HT-29 (cell line): ENCODE results near the gene GIMAP2. TPM values are rescaled to one million over a fixed set of nuclear protein-coding genes. Genes with fewer than 3 reads are reported as not detected.
"Not testable (repeated sequence)": the region's sequence is repeated elsewhere in the genome, so short reads cannot be mapped to it uniquely, and the experiment has no call there.

Experiments
- DNase-seq: peaks from one replicate; pipeline ENCODE4 v3.0.0-alpha.2; 2015; ENCODE audit warnings: low spot score
- total RNA-seq: library from RNA; depleted of rRNA; stranded (reverse); fragments of >200 nt; shearing (Covaris generic); gene quantifications from 2 replicates; pipeline ENCODE4 v1.2.3, GENCODE V29; 2014; rRNA removed

Gene GIMAP2
- not detected in 2 replicates for total RNA-seq

DNA sequence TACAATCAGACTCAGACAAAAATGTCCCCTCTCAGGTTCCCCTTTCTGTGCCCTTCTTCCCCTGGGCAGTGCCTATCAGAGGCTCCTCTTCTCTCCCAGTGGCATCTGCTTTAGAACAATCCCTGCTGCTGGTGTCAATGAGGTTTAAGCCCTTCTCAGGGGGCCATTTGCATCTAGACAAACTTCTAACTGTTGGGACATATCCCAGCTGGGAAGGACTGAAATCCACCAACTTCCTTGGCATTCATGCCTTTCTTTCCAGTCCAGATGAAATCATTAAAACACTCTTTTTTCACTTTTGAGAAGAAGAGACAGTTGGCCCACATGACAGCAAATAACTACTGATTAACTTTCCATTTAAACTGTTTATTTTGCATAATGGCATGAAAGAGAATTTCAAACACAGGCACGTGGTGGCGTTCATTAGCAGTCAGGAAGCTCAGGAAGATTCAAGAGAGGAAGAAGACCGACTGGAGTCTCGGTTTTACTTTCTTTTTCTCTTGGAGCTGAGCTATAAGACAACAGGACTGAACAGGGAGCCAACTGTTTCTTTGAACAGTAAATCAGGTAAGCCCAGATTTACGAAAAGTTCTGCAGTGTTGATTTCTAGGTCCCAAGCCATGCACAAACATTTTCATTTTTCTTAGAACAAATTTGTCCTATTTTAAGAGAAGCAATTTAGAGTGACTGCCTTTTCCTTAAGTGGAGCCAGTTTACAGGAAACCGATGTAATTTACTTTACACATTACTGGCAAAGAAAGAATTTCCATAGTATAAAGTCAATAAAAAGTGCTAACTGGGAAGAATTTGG lies at the start of gene GIMAP2:
Gene GIMAP2 (plus strand): TSS at position 488 of the 811 bp plus-strand sequence. CDS start 1,354 bp downstream, outside the sequence.
- no peak for DNase-seq

DNA sequence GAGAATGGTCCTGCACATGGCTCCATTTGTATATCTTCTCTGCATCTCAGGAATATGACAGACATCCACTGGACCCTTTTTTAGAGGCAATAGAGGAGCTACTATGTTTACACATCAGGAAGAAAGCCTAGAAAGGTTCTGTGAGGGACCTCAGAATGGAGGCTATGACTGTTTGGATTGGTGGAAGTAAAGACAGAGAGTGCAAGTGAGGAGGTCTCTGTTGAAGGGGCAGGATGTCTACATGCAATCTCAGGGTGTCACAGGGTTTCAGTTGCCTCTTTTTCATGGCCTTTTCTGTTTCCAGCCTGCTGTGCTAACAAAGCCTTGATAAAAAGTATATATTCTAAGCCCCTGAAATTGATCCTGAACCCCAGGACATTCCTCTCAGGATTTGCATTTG lies 43.7 kb upstream of the GIMAP2 start:
- no peak for DNase-seq

DNA sequence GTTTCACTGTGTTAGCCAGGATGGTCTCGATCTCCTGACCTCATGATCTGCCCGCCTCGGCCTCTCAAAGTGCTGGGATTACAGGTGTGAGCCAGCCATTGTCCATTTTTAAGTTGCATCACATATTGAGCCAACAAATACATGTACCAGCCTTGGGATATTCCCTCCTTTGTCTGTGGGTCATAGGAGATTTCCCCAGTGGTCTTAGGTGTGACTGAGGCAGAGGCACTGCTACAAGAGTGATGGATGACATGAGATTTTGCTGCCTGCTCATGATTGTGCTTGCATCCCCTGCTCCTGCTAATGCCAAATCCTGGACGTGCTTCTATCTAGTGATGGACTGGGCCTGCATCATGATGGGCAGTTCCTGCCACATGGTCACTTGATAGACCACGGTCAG lies 42.6 kb upstream of the GIMAP2 start:
- DNase-seq: no peak

DNA sequence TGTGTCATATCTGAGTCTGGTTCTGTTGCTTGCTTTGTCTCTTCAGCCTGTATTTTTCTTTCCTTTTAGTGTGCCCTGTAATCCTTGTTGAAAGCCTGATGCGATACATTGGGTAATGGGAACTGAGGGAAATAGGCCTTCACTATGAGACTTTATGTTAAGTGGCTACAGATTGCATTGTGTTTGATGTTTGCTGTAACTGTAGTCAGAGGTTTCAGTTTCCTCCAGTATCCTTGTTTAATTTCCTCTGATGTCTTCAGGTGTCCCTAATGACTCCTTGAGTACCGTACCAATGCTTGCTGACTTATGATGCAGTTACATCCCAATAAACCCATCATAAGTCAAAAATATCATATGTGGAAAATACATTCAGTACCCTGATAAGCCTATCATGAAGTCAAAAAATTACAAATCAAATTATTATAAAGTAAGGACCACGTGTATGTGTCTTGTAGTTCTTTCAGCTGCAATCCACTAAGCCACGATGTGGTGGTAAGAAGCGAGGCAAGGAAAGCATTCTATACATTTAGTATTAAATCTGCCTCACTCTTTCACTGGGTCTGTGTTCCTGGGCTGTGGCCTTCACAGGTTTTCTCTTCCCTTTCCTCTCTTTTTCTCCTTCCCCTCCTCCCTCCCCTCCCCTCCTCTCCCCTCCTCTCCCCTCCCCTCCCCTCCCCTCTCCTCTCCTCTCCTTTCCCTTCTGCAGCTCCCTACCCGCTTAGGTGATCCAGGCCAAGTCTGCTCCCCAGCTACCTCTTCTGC lies 40.1 kb upstream of the GIMAP2 start:
- no peak for DNase-seq

DNA sequence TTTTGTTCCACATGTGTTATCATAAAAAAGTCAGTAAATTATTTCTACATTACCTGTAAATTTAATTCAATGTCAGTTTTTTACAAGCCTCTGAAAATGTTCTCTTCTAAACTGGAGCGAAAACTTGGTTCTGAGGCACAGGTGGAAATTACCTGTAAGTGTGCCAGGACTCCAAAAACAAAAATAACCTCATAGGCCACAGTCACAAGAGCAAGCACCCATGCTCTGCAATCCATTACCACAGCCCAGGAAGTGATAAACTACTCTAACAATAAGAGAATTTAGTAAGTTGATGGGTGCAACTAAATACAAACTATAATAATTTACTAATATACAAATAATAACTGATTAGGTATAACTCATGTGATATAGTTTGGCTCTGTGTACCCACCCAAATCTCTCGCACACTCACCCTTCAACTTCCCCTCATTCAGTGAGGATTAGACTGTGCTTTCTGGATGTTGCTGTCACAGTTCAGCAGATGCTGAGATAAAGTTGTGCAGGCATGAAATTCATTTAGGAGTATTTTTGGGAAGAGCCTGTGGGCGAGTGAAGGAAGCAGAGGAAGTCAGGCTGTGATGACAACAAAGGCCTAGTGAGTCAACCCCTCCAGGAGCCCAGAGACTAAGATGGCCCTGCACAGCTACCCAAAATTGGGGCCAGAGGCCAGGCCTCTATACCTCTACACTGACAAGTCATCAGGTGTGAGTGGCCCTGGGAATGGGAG lies 37.0 kb upstream of the GIMAP2 start:
- DNase-seq: no peak

DNA sequence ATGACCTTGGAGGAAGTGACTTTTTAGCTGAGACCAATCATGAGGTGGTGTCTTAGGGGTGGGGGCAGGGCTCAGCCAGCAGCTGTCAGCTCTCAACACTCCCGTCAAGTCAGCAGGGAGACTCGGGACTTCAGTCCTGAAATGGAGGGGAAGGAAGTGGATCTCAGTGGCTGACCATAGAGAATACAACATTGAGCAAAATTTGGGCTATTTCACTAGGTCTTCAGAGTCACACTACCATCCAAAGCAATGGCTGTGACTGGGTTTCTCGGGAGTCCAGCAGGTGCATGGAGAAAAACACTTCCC lies 36.5 kb upstream of the GIMAP2 start:
- DNase-seq: no peak

DNA sequence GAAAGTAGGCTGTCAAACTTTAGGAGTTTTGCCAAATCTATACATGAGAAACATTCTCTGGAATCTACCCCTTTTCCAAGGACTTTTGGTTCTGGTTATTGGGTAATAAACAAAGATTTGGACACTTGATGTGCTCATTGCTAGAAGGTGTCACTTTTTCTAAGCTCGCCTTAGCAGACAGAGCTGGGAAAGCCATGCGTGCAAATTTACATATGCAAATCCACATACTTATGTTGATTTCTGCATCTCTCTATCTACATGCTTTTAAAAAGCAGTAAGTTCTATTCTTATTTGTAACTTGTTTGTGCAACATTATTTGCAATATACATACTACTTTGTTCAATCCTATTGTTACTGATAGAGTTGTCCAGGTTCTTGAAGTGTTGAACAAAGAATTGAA lies 30.8 kb upstream of the GIMAP2 start:
- no peak for DNase-seq

DNA sequence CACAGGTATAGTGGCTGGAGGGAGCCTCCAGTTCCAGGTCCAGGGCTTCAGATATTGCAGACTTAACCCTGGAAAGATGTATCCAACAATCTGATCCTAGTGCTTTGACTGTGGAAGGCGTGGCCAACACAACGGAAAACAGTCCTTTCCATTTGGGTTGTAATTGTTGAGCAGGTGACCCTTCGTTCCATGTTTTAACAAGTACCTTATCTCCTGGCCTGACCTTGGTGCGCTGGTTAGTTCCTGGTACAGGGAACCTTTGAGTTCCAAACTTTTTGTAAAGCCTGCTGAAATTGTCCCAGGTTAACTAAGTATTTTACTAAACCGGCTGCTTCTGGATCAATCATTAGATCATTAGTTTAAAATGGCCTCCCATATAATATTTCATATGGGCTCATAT lies 29.5 kb upstream of the GIMAP2 start:
- no peak for DNase-seq

DNA sequence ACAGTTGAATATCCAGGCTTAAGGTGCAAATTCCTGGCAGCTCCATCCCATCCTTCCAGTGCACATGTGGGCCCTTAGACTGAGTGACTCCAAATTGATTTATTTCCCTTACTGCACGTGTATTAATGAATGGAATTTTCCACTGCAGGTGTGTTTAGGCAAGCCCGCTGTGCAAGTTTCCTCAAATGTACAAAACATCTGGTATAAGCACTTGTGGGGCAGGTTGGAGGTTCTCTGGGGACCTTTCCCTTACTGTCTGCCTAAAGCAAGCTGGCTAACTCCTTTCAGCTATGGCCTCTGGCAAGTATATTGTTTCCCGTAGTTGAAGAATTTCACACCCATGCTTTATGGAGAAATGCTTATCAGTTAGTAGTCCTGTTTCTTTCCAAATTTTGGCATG lies 28.0 kb upstream of the GIMAP2 start:
- DNase-seq: no peak

DNA sequence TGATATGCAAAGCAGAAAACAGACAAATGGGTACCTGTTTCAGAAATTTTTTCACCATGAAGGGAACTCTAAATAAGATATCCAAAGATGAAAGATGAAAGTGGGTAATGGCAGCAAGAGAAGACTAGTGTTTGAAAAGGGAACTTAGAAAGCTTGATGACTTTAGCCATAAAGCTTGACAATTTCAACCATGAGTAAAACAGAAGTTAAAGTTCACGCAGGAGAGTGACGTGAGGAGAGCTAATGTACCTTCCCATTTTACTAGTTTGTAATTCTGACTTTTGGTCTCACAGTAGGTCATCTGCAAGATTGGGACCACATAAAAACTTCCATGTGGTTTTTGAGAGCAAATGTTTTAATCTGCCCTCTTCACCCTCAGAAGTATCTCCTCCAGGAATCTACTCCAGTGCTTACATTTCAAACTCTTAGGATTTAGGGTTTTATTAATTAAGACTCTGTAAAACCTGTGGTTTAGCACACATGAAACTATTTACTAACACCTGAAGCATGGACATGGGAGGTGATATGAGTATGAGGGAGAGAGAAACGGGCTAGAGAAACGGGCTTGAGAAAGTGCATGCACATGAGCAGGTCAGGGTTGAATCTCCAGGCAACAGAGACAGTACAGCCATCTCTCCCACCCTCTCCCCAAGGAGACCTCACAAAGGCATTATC lies 24.4 kb upstream of the GIMAP2 start:
- no peak for DNase-seq

DNA sequence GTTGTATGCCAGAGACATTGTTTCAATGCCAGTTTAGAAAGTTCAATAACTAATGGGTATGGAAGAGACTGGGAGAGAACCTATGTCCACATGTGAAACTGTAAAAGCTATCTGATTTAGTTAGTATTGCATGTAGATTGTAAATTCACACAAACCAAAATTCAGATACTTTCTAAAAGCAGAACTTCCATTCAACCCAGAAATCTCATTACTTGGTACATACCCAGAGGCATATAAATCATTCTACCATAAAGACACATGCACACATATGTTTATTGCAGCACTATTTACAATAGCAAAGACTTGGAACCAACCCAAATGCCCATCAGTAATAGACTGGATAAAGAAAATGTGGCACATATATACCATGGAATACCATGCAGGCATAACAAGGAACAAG lies 22.7 kb upstream of the GIMAP2 start:
- DNase-seq: not testable (repeated sequence)

DNA sequence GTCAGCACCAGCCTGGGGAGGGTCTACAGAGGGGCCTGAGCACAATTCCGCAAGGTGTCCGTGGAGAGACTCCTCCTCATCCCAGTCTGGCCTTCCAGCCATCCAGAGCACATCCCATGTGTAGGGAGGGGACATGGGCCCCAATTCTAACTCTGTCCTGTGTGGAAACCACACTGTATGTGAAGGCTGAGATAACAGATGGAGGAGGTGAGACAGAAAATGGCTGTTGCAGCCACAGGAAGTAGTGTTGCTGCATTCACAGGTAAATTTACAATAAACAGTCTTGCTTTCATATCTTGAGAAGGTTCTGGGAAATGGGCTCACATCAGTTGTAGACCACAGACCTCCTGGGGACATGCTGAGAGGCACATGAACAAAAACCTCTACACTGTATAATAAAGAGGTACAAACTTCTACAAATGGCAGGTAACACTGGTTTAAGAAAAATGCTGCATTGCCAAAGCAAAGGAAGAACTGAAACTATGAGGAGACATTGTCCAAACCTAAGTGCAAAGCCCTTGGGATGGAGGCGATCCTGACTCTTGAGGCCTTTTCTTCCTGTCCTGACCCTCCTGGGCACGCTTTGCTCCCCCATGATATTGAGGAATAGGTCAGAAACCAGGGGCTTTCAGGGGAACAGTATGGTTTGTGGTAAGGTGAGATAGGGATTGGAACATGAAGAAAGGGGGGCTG lies 21.6 kb upstream of the GIMAP2 start:
- no peak for DNase-seq

DNA sequence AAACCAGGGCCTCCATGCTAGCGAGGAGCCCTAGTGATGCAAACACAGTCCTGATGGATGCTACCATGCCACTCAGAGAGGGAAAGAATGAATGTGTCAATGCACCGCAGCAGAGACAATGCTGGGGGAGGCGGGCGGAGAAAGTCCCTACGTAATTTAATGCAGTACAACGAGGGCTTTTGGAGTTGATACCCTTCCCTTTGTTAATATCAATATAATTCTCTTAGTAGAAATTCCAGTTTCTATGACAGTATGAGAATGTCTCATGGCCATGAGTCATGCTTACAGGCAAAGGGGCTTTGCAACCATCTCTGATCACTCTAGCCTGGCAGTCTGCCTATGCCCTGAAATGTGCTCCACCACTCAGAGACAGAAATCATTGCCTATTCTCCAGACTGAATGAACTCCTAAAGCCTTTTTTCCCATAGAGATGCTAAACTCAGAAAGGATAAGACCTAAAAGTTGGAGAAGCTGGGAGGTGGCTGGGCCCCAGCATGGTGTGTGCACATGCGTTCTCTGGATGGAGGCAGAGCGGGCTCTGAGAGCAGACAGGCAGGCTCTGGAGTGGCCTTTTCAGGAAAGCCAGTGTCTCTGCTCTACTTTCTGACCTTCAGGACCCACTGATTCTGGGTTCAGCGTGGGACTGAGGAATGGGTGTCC lies 20.3 kb upstream of the GIMAP2 start:
- DNase-seq: no peak

DNA sequence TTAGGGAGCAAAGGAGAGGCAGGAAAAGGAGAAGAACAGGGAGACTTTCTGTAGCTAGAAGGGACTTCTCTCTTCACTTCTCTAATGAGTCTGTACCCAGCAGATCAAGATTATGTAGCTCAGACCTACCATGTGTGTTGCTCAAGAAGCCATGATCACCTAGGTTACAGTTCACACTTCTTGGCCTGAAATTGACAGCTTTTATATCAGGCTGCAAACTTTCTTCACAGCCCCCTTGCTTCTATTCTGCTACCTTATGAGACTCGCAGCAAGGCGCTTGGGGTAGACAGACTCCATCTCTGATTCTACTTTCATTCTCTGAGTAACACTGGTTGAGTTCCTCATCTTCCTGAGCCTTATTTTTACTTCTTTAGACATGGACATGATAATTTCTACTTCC lies 19.6 kb upstream of the GIMAP2 start:
- no peak for DNase-seq

DNA sequence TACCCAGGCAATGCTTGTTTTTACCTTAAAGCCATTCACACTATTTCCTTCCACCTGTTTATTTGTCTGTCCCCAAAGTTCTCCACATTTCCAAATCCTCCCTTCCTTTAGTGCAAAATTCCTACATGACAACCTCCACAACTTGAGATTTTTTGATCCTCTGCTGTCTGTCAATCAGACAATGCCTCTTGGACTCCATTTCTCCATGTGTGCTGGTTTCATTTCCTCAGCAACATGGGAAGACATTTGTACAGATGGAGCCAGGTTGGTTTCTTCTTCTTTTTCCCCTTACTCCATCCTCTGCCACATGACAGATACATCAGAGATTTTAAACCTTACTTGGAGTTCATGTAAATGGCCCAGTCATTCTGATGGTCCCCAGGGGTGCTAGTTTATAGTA lies 19.1 kb upstream of the GIMAP2 start:
- DNase-seq: no peak

DNA sequence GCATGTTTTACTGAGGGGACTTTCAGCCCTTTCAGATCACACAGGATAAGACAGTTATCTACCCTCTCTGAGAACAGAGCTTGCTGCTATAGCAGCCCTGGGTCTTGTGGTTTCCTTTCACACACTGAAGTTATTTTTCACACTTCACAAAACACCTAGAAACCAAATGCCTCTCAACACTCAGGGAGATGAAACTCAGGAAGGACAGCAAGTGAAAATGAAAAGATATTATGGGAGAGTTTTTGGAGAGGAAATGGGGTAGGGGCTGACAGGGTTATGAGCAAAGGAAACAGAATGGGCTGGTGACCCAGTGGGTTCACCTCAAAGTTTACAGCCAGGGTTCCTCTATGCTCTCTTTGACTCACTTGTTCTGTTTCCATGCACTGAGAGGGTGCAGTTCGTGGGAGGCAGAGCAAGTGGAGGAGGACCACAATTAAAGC lies 17.0 kb upstream of the GIMAP2 start:
- DNase-seq: no peak

DNA sequence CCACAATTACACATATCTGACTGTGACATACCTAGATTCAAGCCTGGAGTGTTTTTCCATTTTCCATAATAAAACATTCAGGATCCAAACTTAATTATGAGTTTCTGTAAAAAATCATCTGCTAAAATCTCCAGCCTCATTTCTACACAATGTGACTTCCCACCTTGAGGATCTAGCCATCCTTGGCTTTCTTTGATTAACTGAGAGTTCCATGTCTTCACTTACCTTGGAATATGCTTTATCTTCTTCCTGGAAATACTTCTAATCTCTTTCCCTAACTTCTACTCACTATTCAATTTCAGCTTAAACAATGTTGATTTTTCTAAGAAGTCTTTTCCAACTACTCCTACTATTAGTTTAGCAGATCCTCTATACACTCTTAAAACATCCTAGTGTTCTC lies 16.5 kb upstream of the GIMAP2 start:
- no peak for DNase-seq

DNA sequence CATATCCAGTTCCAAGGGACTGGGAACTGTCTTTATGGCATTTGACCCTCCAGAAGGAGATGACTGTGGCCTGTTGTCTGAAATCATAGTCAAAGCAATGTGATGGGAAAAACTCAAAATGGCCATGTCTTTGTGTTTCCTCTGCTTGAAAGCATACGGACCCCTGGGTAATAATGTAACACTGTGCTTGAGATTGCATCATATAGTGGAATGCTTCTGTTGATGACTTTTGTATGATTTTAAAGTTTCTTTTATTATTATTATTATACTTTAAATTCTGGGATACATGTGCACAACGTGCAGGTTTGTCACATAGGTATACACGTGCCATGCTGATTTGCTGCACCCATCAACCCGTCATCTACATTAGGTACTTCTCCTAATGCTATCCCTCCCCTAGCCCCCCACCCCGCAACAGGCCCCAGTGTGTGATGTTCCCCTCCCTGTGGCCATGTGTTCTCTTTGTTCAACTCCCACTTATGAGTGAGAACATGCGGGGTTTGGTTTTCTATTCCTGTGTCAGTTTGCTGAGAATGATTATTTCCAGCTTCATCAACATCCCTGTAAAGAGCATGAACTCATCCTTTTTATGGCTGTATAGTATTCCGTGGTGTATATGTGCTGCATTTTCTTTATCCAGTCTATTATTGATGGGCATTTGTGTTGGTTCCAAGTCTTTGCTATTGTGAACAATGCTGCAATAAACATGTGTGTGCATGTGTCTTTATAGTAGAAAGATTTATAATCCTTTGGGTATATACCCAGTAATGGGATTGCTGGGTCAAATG lies 13.5 kb upstream of the GIMAP2 start:
- not testable (repeated sequence) for DNase-seq

DNA sequence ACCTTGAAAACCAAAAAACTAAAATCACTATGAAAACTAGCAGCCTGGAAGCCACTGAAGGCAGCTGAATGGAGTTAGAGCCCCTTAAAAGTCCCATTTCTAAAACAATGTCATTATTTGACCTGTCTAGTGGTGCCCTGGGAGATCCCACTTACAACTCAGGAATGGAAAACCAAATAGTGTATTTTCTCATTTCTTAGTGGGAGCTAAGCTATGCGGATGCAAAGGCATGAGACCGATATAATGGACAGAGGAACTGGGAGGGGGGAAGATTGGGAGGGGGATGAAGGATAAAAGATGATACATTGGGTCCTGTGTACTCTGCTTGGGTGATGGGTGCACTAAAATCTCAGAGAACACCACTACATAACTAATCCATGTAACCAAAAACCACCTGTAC lies 9.8 kb upstream of the GIMAP2 start:
- no peak for DNase-seq

DNA sequence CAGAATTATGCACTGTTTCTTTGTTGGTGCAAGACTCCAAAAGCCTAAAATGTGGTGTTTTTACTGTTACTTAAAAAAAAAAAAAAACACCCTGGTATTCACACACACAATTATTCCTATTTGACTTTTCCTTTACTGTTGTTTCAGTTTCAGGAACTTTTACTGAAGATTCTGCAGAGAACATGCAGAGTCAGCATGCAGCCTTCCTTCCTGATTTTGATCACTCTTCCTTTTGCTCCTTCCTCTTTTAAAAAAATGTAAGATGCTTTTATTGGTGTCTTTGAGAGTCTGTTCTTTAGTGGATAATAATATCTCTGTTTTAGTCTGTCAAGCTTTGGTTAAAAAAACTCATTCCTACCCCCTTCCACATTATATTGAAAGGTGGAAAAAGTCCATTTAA lies 9.2 kb upstream of the GIMAP2 start:
- not testable (repeated sequence) for DNase-seq
